ENCODE results near the gene RCCD1. TPM values are rescaled to one million over a fixed set of nuclear protein-coding genes. Genes with fewer than 3 reads are reported as not detected.
A peak's percentile ranks its signal among the peaks of the same experiment; 100 is the strongest.
"Not testable (repeated sequence)": the region's sequence is repeated elsewhere in the genome, so short reads cannot be mapped to it uniquely, and the experiment has no call there.

RCCD1 gene
- total and polyA plus RNA-seq, 5 experiments from 2014 or later: 2.2 to 15.8 (median 4.7) TPM

DNA sequence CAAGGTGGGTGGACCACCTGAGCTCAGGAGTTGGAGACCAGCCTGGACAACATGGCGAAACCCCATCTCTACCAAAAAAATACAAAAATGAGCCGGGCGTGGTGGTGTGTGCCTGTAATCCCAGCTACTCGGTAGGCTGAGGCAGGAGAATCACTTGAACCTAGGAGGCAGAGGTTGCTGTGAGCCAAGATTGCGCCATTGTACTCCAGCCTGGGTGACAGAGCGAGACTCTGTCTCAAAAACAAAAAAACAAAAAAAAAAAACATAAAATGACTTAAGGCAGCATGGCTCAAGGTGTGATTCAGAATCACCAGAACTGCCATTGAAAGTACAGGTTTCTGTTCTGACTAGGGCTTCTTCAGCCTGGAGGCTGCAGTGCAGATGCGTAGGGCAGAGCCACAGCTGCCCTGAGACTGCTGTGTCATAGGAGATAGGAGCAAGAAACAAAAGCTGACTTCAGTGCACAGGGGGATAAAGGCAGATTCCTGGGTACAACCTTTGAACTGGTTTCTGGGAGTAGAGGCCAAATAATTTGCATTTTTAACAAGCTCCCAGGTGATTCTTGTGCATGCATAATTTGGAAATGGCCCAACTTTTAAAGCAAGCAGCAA is 31.9 kb upstream of the RCCD1 start:
- H3K4me3 Mint-ChIP-seq, H3K9me3 Mint-ChIP-seq, DNase-seq, H3K4me1 Mint-ChIP-seq, ATAC-seq, H3K27ac Mint-ChIP-seq, H3K27me3 Mint-ChIP-seq: not testable (repeated sequence)
- POLR2A ChIA-PET: interaction anchor here (0.8 kb wide), 1 partner anchor 9 kb away, joined by 3 read pairs; no protein-coding TSS in a partner anchor
- peaks cover 0 to 41% (median 20%) of the 10 kb centered on the region in 3 donors for H3K36me3 Mint-ChIP-seq

- Mint-ChIP-seq H3K27me3 (no peaks in the 10 kb centered on the region), H3K4me1 (peaks cover 0 to 9% (median 6%) of the 10 kb centered on the region in 4 donors), H3K27ac (no peak overlapping the region), H3K4me3 (no peak overlapping the region), H3K36me3 (peaks cover 0 to 28% (median 10%) of the 10 kb centered on the region in 3 donors), H3K9me3 (no peaks in the 10 kb centered on the region)
- DNase-seq (no peak), ATAC-seq (no peak)
- POLR2A ChIA-PET: interaction anchor here (0.6 to 1.2 kb wide), 2 partner anchors 20 to 668 kb away, joined by 4 read pairs; no protein-coding TSS in a partner anchor
These were observed 30.3 kb upstream of the RCCD1 start for GRCh38 chr15:90924375-90924774.

- not testable (repeated sequence) for DNase-seq, H3K36me3 Mint-ChIP-seq, ATAC-seq, H3K4me3 Mint-ChIP-seq, H3K27ac Mint-ChIP-seq, H3K27me3 Mint-ChIP-seq, H3K9me3 Mint-ChIP-seq
- POLR2A ChIA-PET: interaction anchor here (1.2 kb wide), 1 partner anchor 24 kb away, joined by 3 read pairs; the partner anchor contains the start of gene MAN2A2
- H3K4me1 Mint-ChIP-seq: peaks cover 10 to 29% (median 19%) of the 10 kb centered on the region in 4 donors
These were observed 27.9 kb upstream of the RCCD1 start for GRCh38 chr15:90926766-90927165.

DNA sequence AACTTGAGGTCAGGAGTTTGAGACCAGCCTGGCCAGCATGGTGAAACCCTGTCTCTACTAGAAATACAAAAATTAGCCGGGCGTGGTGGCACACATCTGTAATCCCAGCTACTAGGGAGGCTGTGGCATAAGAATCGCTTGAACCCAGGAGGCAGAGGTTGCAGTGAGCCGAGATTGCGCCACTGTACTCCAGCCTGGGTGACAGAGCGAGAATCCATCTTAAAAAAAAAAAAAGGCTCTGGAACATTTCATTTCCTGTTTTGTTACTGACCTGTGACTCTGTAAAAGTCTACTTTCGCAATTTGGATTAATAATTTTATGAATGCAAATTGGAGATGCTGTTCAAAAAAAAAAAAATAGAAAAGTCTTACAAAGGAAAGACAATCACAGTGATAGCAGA is 26.6 kb upstream of the RCCD1 start:
- H3K36me3 Mint-ChIP-seq, DNase-seq, H3K27me3 Mint-ChIP-seq, ATAC-seq, H3K9me3 Mint-ChIP-seq: not testable (repeated sequence)
- H3K4me3 Mint-ChIP-seq: peak overlapping the region in 4 of 10 donors; percentile 44 to 68 (median 44)
- POLR2A ChIA-PET: interaction anchor here (0.7 to 12.4 kb wide), 2 partner anchors 26 to 666 kb away, joined by 3 to 237 read pairs; partner anchors contain the start of gene MAN2A2
- H3K4me1 Mint-ChIP-seq: peaks cover 13 to 35% (median 26%) of the 10 kb centered on the region in 4 donors
- H3K27ac Mint-ChIP-seq: peak overlapping the region in 2 of 10 donors; percentile 58 to 76

- ATAC-seq: no peak
- POLR2A ChIA-PET: interaction anchor here (0.9 to 12.4 kb wide), 6 partner anchors 14 to 212 kb away, joined by 3 to 237 read pairs (median 4); partner anchors contain the start of genes BLM, MAN2A2 and RCCD1
These were observed 25.3 kb upstream of the RCCD1 start for GRCh38 chr15:90929246-90930019.

DNA sequence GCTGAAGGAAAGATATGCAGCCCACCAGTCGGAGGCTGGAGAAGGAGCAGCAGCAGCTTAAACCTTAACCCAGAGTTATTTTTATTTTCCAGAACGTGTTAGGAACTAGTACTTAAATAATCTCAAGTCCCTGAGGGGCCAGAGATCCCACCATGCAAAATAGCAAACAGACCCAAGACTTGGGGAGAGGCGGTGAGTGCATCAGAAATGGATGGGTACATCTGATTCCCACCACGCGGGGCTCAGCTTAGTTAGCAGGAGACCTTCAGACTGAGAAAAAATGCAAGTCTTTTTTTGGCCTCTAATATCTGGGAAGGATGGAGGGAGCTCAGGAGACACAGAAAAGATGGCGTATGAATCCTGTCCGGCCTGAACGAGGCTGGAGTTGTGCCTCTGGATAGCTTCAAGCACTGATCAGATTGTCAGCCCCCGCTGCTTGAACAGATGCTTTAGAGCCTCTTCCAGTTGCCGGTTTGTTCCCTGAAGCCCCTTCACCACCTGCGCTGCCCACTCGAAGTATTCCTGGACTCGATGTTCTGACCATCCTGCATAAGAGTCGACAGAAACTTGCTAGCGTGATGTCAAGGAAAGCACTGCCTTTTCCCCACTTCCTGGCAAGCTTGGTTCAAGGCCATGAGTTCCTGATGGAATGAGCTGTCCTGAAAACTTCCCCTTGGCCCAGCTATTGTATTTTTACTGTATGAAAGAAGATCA is 23.7 kb upstream of the RCCD1 start:
- Mint-ChIP-seq H3K36me3 (no peaks in the 10 kb centered on the region), H3K4me3 (peak overlapping the region; percentile 96 to 99 (median 98)), H3K27ac (peak overlapping the region; percentile 95 to 100 (median 98)), H3K4me1 (peaks cover 21 to 51% (median 44%) of the 10 kb centered on the region in 4 donors), H3K27me3 (no peaks in the 10 kb centered on the region), H3K9me3 (no peaks in the 10 kb centered on the region)
- no peak for DNase-seq
- POLR2A ChIA-PET: interaction anchor here (0.6 to 12.4 kb wide), 9 partner anchors 17 to 700 kb away, joined by 3 to 237 read pairs (median 3); partner anchors contain the start of genes BLM, MAN2A2 and RCCD1
- no peak for ATAC-seq

More at GRCh38 chr15:90929246-90930019, 25.3 kb upstream of the RCCD1 start:
- Mint-ChIP-seq H3K27me3 (no peaks in the 10 kb centered on the region), H3K36me3 (no peaks in the 10 kb centered on the region), H3K9me3 (no peaks in the 10 kb centered on the region), H3K4me3 (peak overlapping the region; percentile 92 to 99 (median 98)), H3K4me1 (peaks cover 19 to 42% (median 35%) of the 10 kb centered on the region in 4 donors), H3K27ac (peak overlapping the region; percentile 95 to 100 (median 98))
- DNase-seq: peak in 1 of 10 donors; percentile 9

DNA sequence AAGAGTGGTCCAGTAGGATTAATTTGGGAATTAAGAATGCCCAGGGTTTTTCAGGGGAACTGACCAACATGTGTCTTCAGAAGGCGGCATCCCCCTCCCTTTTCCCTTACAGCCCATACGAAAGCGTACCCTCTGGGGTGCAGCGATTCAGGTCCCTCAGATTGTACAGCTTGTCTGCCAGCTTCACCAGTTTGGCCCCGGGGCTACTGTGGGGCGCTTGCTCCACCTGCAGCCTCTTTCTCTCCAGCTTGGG is 23.2 kb upstream of the RCCD1 start:
- no peaks in the 10 kb centered on the region for H3K27me3 Mint-ChIP-seq
- no peak for ATAC-seq
- peaks cover 26 to 56% (median 49%) of the 10 kb centered on the region in 4 donors for H3K4me1 Mint-ChIP-seq
- POLR2A ChIA-PET: interaction anchor here (0.6 to 12.4 kb wide), 13 partner anchors 16 to 829 kb away, joined by 3 to 237 read pairs (median 3); partner anchors contain the start of genes BLM, IDH2, IQGAP1 and MAN2A2
- peak overlapping the region; percentile 96 to 99 (median 98) for H3K4me3 Mint-ChIP-seq
- no peak for DNase-seq
- peaks cover 0 to 4% (median 0%) of the 10 kb centered on the region in 3 donors for H3K36me3 Mint-ChIP-seq
- H3K9me3 Mint-ChIP-seq: no peaks in the 10 kb centered on the region
- H3K27ac Mint-ChIP-seq: peak overlapping the region; percentile 94 to 100 (median 98)

GRCh38 chr15:90931828-90932659 is 22.6 kb upstream of the RCCD1 start, which contains the start of gene HDDC3:
Gene HDDC3, minus strand, starts transcription at chr15:90932549. Its CDS starts 9 bp downstream, at chr15:90932540.
- Mint-ChIP-seq H3K4me1 (peaks cover 26 to 60% (median 54%) of the 10 kb centered on the region in 4 donors), H3K27me3 (no peaks in the 10 kb centered on the region), H3K4me3 (peak within 1 kb of the TSS; percentile 96 to 99 (median 98)), H3K27ac (peak within 1 kb of the TSS; percentile 94 to 100 (median 98)), H3K36me3 (peaks cover 0 to 4% (median 0%) of the 10 kb centered on the region in 3 donors), H3K9me3 (no peaks in the 10 kb centered on the region)
- POLR2A ChIA-PET: interaction anchor here (0.6 to 12.4 kb wide), 16 partner anchors 16 to 830 kb away, joined by 3 to 237 read pairs (median 3); partner anchors contain the start of genes BLM, IDH2, IQGAP1 and MAN2A2
- peak; percentile 78 to 93 (median 87) for DNase-seq
- peak; percentile 59 to 60 for ATAC-seq

- Mint-ChIP-seq H3K36me3 (peaks cover 0 to 4% (median 0%) of the 10 kb centered on the region in 3 donors), H3K27me3 (no peaks in the 10 kb centered on the region), H3K4me1 (peaks cover 26 to 60% (median 55%) of the 10 kb centered on the region in 4 donors), H3K4me3 (peak overlapping the region; percentile 30 to 99 (median 98)), H3K27ac (peak overlapping the region; percentile 70 to 100 (median 98)), H3K9me3 (no peaks in the 10 kb centered on the region)
- ATAC-seq (no peak), DNase-seq (no peak)
- POLR2A ChIA-PET: interaction anchor here (0.6 to 12.4 kb wide), 11 partner anchors 15 to 580 kb away, joined by 3 to 237 read pairs (median 3); partner anchors contain the start of genes BLM, IQGAP1, MAN2A2 and RCCD1
These were observed 22.1 kb upstream of the RCCD1 start for GRCh38 chr15:90932660-90932991.

- no peaks in the 10 kb centered on the region for H3K27me3 Mint-ChIP-seq
- H3K4me3 Mint-ChIP-seq: peak overlapping the region in 9 of 10 donors; percentile 8 to 99 (median 45)
- DNase-seq (no peak), ATAC-seq (no peak)
- peak overlapping the region in 7 of 10 donors; percentile 41 to 99 (median 61) for H3K27ac Mint-ChIP-seq
- H3K4me1 Mint-ChIP-seq: peaks cover 26 to 59% (median 56%) of the 10 kb centered on the region in 4 donors
- peaks cover 0 to 8% (median 0%) of the 10 kb centered on the region in 3 donors for H3K36me3 Mint-ChIP-seq
- POLR2A ChIA-PET: interaction anchor here (0.7 to 12.4 kb wide), 7 partner anchors 21 to 371 kb away, joined by 3 to 237 read pairs (median 4); partner anchors contain the start of genes BLM, MAN2A2 and RCCD1
- H3K9me3 Mint-ChIP-seq: no peaks in the 10 kb centered on the region
These were observed 21.4 kb upstream of the RCCD1 start for GRCh38 chr15:90933301-90933700.
